Measurements from ENCODE around the gene OPRD1.

OPRD1 gene

GRCh38 chr1:28894785-28895184 is 82.8 kb downstream of the OPRD1 start:
- Histone ChIP-seq H3K9me3 (ENCODE audit: control insufficient read depth, low read length) (no peaks in the 10 kb centered on the region), H3K9ac (no peak overlapping the region), H3K4me1 (no peaks in the 10 kb centered on the region), H3K27me3 (ENCODE audit: control insufficient read depth, insufficient read depth, low read length) (no peaks in the 10 kb centered on the region), H3K4me2 (ENCODE audit: low read length) (no peak overlapping the region), H3K27ac (no peak overlapping the region), H3K36me3 (ENCODE audit: control insufficient read depth, insufficient read depth, low read length) (no peaks in the 10 kb centered on the region), H3K4me3 (ENCODE audit: low read depth, low read length) (no peak overlapping the region), H3K79me2 (no peaks in the 10 kb centered on the region), H2AFZ (no peak overlapping the region)
- TF ChIP-seq, protein P1, sequence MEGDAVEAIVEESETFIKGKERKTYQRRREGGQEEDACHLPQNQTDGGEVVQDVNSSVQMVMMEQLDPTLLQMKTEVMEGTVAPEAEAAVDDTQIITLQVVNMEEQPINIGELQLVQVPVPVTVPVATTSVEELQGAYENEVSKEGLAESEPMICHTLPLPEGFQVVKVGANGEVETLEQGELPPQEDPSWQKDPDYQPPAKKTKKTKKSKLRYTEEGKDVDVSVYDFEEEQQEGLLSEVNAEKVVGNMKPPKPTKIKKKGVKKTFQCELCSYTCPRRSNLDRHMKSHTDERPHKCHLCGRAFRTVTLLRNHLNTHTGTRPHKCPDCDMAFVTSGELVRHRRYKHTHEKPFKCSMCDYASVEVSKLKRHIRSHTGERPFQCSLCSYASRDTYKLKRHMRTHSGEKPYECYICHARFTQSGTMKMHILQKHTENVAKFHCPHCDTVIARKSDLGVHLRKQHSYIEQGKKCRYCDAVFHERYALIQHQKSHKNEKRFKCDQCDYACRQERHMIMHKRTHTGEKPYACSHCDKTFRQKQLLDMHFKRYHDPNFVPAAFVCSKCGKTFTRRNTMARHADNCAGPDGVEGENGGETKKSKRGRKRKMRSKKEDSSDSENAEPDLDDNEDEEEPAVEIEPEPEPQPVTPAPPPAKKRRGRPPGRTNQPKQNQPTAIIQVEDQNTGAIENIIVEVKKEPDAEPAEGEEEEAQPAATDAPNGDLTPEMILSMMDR (IDR thresholded peaks at IDR 0.05): no peak

GRCh38 chr1:28895896-28896608 is 84.1 kb downstream of the OPRD1 start:
- H3K9ac ChIP-seq: no peak overlapping the region

GRCh38 chr1:28896609-28896986 is 84.6 kb downstream of the OPRD1 start:
- Histone ChIP-seq H3K4me1 (no peaks in the 10 kb centered on the region), H3K9me3 (ENCODE audit: control insufficient read depth, low read length) (no peaks in the 10 kb centered on the region), H2AFZ (no peak overlapping the region), H3K27me3 (ENCODE audit: control insufficient read depth, insufficient read depth, low read length) (no peaks in the 10 kb centered on the region), H3K9ac (no peak overlapping the region), H3K79me2 (no peaks in the 10 kb centered on the region), H3K27ac (no peak overlapping the region), H3K4me3 (ENCODE audit: low read depth, low read length) (no peak overlapping the region), H3K4me2 (ENCODE audit: low read length) (no peak overlapping the region), H3K36me3 (ENCODE audit: control insufficient read depth, insufficient read depth, low read length) (no peaks in the 10 kb centered on the region)
- TF ChIP-seq, protein P1 (IDR thresholded peaks at IDR 0.05): no peak

More at GRCh38 chr1:28895896-28896608, 84.1 kb downstream of the OPRD1 start:
- H3K27me3 ChIP-seq (ENCODE audit: control insufficient read depth, insufficient read depth, low read length): no peaks in the 10 kb centered on the region
- H3K27ac ChIP-seq: no peak overlapping the region
- TF ChIP-seq, protein P1 (IDR thresholded peaks at IDR 0.05): no peak
- no peaks in the 10 kb centered on the region for H3K9me3 ChIP-seq (ENCODE audit: control insufficient read depth, low read length)
- no peak overlapping the region for H2AFZ ChIP-seq
- H3K36me3 ChIP-seq (ENCODE audit: control insufficient read depth, insufficient read depth, low read length): no peaks in the 10 kb centered on the region
- H3K79me2 ChIP-seq: no peaks in the 10 kb centered on the region
- H3K4me2 ChIP-seq (ENCODE audit: low read length): no peak overlapping the region
- no peaks in the 10 kb centered on the region for H3K4me1 ChIP-seq
- H3K4me3 ChIP-seq (ENCODE audit: low read depth, low read length): no peak overlapping the region

GRCh38 chr1:28897789-28898188 is 85.8 kb downstream of the OPRD1 start:
- no peak overlapping the region for H3K27ac ChIP-seq
- H3K79me2 ChIP-seq: peaks cover 2% of the 10 kb centered on the region
- no peaks in the 10 kb centered on the region for H3K9me3 ChIP-seq (ENCODE audit: control insufficient read depth, low read length)
- no peak overlapping the region for H3K9ac ChIP-seq
- H3K27me3 ChIP-seq (ENCODE audit: control insufficient read depth, insufficient read depth, low read length): no peaks in the 10 kb centered on the region
- no peak overlapping the region for H3K4me3 ChIP-seq (ENCODE audit: low read depth, low read length)
- H3K36me3 ChIP-seq (ENCODE audit: control insufficient read depth, insufficient read depth, low read length): no peaks in the 10 kb centered on the region
- TF ChIP-seq, protein P1 (IDR thresholded peaks at IDR 0.05): no peak
- no peak overlapping the region for H2AFZ ChIP-seq
- no peak overlapping the region for H3K4me2 ChIP-seq (ENCODE audit: low read length)
- H3K4me1 ChIP-seq: no peaks in the 10 kb centered on the region

DNA sequence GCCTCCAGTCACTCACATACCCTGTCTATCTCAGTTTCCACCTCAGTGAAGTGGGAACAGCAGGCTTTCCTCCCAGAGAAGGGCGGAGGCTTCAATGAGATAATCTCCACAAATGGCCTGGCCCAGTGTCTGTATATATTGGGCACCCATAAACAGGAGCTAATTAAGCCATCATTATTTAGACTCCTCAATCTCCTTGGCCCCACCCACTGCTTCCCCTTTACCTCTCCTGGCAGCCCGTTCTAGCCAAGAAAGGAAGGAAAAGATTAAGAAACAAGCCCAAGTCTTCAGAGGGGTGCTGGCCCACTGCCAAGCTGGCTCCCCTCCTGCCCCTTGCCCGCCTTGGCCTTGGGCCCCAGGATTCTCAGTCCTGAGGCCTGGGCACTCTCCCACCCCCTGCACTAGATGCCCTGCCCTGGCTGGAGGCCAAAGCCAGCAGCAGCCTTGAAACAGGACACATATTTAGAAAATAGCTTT is 86.5 kb downstream of the OPRD1 start:
- TF ChIP-seq, protein P1 (IDR thresholded peaks at IDR 0.05): no peak
- Histone ChIP-seq H3K4me3 (ENCODE audit: low read depth, low read length) (no peak overlapping the region), H3K36me3 (ENCODE audit: control insufficient read depth, insufficient read depth, low read length) (no peaks in the 10 kb centered on the region), H2AFZ (no peak overlapping the region), H3K27ac (no peak overlapping the region), H3K9me3 (ENCODE audit: control insufficient read depth, low read length) (no peaks in the 10 kb centered on the region), H3K79me2 (peaks cover 2% of the 10 kb centered on the region), H3K9ac (no peak overlapping the region), H3K27me3 (ENCODE audit: control insufficient read depth, insufficient read depth, low read length) (no peaks in the 10 kb centered on the region), H3K4me2 (ENCODE audit: low read length) (no peak overlapping the region), H3K4me1 (no peaks in the 10 kb centered on the region)

Measured in parathyroid adenoma (tissue), 2 donors.